Stomach (tissue), 9 donors: ENCODE results near the gene ZNF766. TPM values are rescaled to one million over a fixed set of nuclear protein-coding genes. Genes with fewer than 3 reads are reported as not detected.

Experiments
- DNase-seq, 2 donors: peaks; one replicate each; pipeline versions ENCODE4 v3.0.0 to v3.0.0-alpha.2; 2013 to 2019
- H3K27ac ChIP-seq, 5 donors: fragments of 200-600 bp in 4 of 5; sonication (generic) in 4 of 5; one replicate each; pipeline ENCODE4 v1.5.1; 2013 to 2019; ENCODE audit warnings: mild to moderate bottlenecking in 1 of 5, moderate library complexity in 1 of 5
- H3K27me3 ChIP-seq, 3 donors: fragments of 200-600 bp; sonication (generic); one replicate each; pipeline ENCODE4 v1.5.1; 2017 to 2019; ENCODE audit warnings: mixed run types in 1 of 3
- H3K36me3 ChIP-seq, 4 donors: fragments of 200-600 bp; sonication (generic); 1 replicate in 3 of 4; 2 replicates in 1 of 4; pipeline ENCODE4 v1.5.1; 2016 to 2019
- H3K4me1 ChIP-seq, 4 donors: fragments of 200-600 bp; sonication (generic); one replicate each; pipeline ENCODE4 v1.5.1; 2016 to 2019
- H3K4me3 ChIP-seq, 4 donors: fragments of 200-600 bp; sonication (generic) in 3 of 4; one replicate each; pipeline ENCODE4 v1.5.1; 2016 to 2019; ENCODE audit warnings: mild to moderate bottlenecking in 1 of 4
- H3K9me3 ChIP-seq, 4 donors: fragments of 200-600 bp; sonication (generic); one replicate each; pipeline ENCODE4 v1.5.1; 2016 to 2019
- CTCF ChIP-seq, 7 experiments: fragments of 450-650 bp in 4 of 7; fragments of 200-600 bp in 3 of 7; sonication (generic) in 3 of 7; IDR thresholded peaks; one replicate each; pipeline ENCODE4 v1.5.1; 2016 to 2019; ENCODE audit warnings: antibody characterized with exemption in 7 of 7, control low read depth in 2 of 7, mild to moderate bottlenecking in 1 of 7
- EP300 ChIP-seq: sonication (generic); formaldehyde crosslinking; IDR thresholded peaks from one replicate; pipeline ENCODE4 v1.6.1; 2017; ENCODE audit warnings: antibody characterized with exemption
- POLR2A ChIP-seq, 4 donors: fragments of 450-650 bp; IDR thresholded peaks; one replicate each; pipeline ENCODE4 v1.6.1; 2016; ENCODE audit warnings: antibody characterized with exemption in 4 of 4, control low read depth in 2 of 4, mild to moderate bottlenecking in 1 of 4, moderate library complexity in 1 of 4
- POLR2AphosphoS5 ChIP-seq, 3 donors: sonication (generic); formaldehyde crosslinking; IDR thresholded peaks; one replicate each; pipeline ENCODE4 v1.6.1; 2016; ENCODE audit warnings: antibody characterized with exemption in 3 of 3
- WGBS, 5 donors: extraction: QIAGEN DNeasy Blood & Tissue Kit in 3 of 5; methylation state at CpG; one replicate each; pipeline versions ENCODE4 v1.1.5 to v1.1.7; 2013 to 2018; 5-methylcytosine and 5-hydroxymethylcytosine counted together
- intact Hi-C: fragments of 100-400 bp; cut with DNase I; formaldehyde crosslinking; loops from one replicate; pipeline ENCODE4 v1.15.1; 2023; ENCODE audit warnings: low total_unique reads
- polyA plus RNA-seq, 3 donors: library from polyadenylated mRNA; stranded (reverse); fragments of 200-250 nt; gene quantifications; one replicate each; pipeline ENCODE4 v1.2.3, GENCODE V29; 2013
- total RNA-seq, 5 donors: library from RNA; depleted of rRNA; stranded (reverse); fragments of >200 nt; gene quantifications; one replicate each; pipeline versions ENCODE4 v1.1.0 to v1.2.3, GENCODE V29; 2014 to 2016
- donor health status: healthy with polysubstance abuse.
- donor health status: Bipolar disorder and iron deficiency.
- donor health status: healthy.

The ZNF766 gene
- total and polyA plus RNA-seq, 8 donors: 1.3 to 19.6 (median 4.2) TPM

DNA sequence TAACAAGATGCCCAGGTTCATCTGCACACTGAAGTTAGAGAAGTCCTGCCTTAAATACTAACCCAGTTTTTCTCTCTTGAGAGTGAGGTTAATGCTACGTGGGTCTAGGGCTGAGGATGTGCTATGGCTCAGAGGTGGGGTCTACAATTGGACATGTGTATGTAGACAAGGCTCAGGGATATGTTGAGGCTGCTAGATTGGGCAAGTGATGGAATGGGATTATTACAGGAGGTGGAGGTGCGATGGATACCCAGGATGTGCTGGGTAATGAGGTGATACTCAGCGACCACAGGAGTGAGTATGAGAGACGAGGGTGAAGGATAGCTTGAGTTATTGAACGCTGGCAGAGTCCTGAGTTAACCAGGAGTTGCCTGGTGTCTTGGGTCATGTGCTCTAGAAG is 41.4 kb upstream of the ZNF766 start:
- Histone ChIP-seq H3K27ac (no peak overlapping the region), H3K4me3 (no peak overlapping the region), H3K4me1 (no peaks in the 10 kb centered on the region), H3K36me3 (peaks cover 45 to 72% (median 67%) of the 10 kb centered on the region in 4 donors), H3K9me3 (no peaks in the 10 kb centered on the region), H3K27me3 (no peaks in the 10 kb centered on the region)
- no peak for DNase-seq
- whole genome bisulfite sequencing, 5 donors: 84 to 91% (median 88%) methylated on average over 5 of the region's 5 CpGs
- TF ChIP-seq EP300 (no peak), POLR2AphosphoS5 (IDR thresholded peaks at IDR 0.05) (no peak), CTCF (IDR thresholded peaks at IDR 0.05) (no peak), POLR2A (IDR thresholded peaks at IDR 0.05) (no peak)
- intact Hi-C loops: no loop called here

GRCh38 chr19:52229524-52229923 is 39.9 kb upstream of the ZNF766 start:
- Histone ChIP-seq H3K27me3 (no peaks in the 10 kb centered on the region), H3K27ac (no peak overlapping the region), H3K9me3 (no peaks in the 10 kb centered on the region), H3K4me1 (no peaks in the 10 kb centered on the region), H3K36me3 (peaks cover 30 to 57% (median 51%) of the 10 kb centered on the region in 4 donors), H3K4me3 (no peak overlapping the region)
- intact Hi-C loops: no loop called here
- DNase-seq: no peak
- no peak for TF ChIP-seq EP300
- no peak for TF ChIP-seq POLR2AphosphoS5 (IDR thresholded peaks at IDR 0.05)
- TF ChIP-seq POLR2A (IDR thresholded peaks at IDR 0.05): no peak
- no peak for TF ChIP-seq CTCF (IDR thresholded peaks at IDR 0.05)
- 78 to 95% (median 91%) methylated on average over 5 to 6 of the region's 6 CpGs for WGBS, 5 donors

DNA sequence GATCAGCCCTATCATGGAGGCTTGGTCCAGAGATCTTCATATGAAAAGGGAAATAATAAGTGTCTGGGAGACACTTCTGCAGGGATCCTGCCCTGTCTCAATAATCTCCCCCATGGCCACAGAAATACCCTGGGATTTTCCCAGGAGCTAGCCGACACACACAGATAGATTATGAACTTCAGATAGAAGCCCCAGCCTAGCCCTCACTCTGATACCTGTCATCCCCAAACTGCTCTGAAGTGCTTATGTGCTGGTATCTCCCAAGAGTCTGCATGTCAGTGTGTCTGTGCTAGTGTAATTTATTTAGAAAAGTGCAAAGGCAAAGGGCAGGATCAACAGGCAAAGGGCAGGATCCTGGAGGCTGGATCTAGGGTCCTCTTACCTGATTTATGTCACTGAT is 38.7 kb upstream of the ZNF766 start:
- peaks cover 21 to 45% (median 40%) of the 10 kb centered on the region in 4 donors for H3K36me3 ChIP-seq
- TF ChIP-seq EP300 (no peak), POLR2AphosphoS5 (IDR thresholded peaks at IDR 0.05) (no peak), CTCF (IDR thresholded peaks at IDR 0.05) (no peak), POLR2A (IDR thresholded peaks at IDR 0.05) (no peak)
- no peaks in the 10 kb centered on the region for H3K27me3 ChIP-seq
- intact Hi-C loops: no loop called here
- DNase-seq: no peak
- no peak overlapping the region for H3K27ac ChIP-seq
- 73 to 83% (median 75%) methylated on average over 1 of the region's 1 CpG for WGBS, 5 donors
- H3K4me3 ChIP-seq: no peak overlapping the region
- H3K9me3 ChIP-seq: no peaks in the 10 kb centered on the region
- H3K4me1 ChIP-seq: no peaks in the 10 kb centered on the region

GRCh38 chr19:52231154-52231910 is 38.1 kb upstream of the ZNF766 start:
- no peak overlapping the region for H3K4me3 ChIP-seq
- no peaks in the 10 kb centered on the region for H3K27me3 ChIP-seq
- TF ChIP-seq EP300 (no peak), POLR2AphosphoS5 (IDR thresholded peaks at IDR 0.05) (no peak), POLR2A (IDR thresholded peaks at IDR 0.05) (no peak)
- no peak for DNase-seq
- no peaks in the 10 kb centered on the region for H3K9me3 ChIP-seq
- intact Hi-C loops: no loop called here
- H3K4me1 ChIP-seq: no peaks in the 10 kb centered on the region
- WGBS, 5 donors: 57 to 71% (median 66%) methylated on average over 3 of the region's 3 CpGs
- peaks cover 15 to 38% (median 33%) of the 10 kb centered on the region in 4 donors for H3K36me3 ChIP-seq
- H3K27ac ChIP-seq: no peak overlapping the region

DNA sequence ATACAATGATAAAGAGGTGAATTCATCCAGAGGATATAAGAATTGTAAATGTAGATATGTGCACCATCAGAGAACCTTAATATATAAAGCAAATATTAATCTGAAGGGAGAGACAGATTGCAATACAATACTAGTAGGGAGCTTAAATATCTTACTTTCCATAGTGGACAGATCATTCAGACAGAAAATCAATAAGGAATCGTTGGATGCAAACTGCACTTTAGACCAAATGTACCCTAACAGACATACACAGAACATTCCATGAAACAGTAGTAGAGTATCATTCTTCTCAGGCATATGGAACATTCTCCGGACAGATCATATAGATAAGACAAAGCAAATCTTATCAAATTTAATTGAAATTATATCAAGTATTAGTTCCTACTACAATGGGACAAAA is 35.0 kb upstream of the ZNF766 start:
- Histone ChIP-seq H3K9me3 (no peaks in the 10 kb centered on the region), H3K4me1 (peaks cover 0 to 8% (median 2%) of the 10 kb centered on the region in 4 donors), H3K27ac (no peak overlapping the region), H3K27me3 (no peaks in the 10 kb centered on the region), H3K36me3 (peaks cover 0 to 9% (median 3%) of the 10 kb centered on the region in 4 donors), H3K4me3 (no peak overlapping the region)
- WGBS, 5 donors: 43 to 66% (median 44%) methylated on average over 2 of the region's 2 CpGs
- intact Hi-C loops: no loop called here
- no peak for TF ChIP-seq POLR2AphosphoS5 (IDR thresholded peaks at IDR 0.05)
- TF ChIP-seq CTCF (IDR thresholded peaks at IDR 0.05): no peak
- no peak for TF ChIP-seq EP300
- TF ChIP-seq POLR2A (IDR thresholded peaks at IDR 0.05): no peak
- no peak for DNase-seq
